ENCODE data around the gene SPATA2L. TPM values are rescaled to one million over a fixed set of nuclear protein-coding genes. Genes with fewer than 3 reads are reported as not detected.
"Not testable (repeated sequence)": the region's sequence is repeated elsewhere in the genome, so short reads cannot be mapped to it uniquely, and the experiment has no call there.

Gene SPATA2L
- total RNA-seq, 1 experiment from 2014 or later: 10.9 TPM

DNA sequence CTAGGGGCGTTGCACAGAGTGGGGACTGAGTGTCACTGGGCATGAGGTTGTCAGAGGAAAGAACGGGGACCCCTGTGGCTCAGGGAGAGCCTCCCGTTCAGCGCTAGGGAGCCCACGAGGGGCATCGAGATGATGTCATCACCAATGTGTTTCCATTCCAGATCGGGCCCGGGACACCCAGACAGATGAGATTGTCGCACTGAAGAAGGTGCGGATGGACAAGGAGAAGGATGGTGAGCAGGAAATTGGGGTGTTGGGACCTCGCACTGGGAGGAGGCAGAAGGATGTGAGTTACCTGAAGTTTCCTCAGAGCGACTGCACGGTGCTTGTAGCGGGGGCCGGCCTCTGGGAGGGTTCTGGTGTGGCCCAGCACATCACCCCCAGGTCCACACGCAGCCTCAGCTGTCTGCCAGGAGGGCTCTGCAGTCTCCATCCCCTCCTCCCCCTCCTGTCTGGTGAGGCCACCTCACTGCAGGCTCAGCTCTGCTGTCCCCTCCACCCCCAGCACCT, 11.1 kb downstream of the SPATA2L start:
- no peak for DNase-seq (ENCODE audit: low read depth)

GRCh38 chr16:89689621-89690020, 11.9 kb downstream of the SPATA2L start:
- not testable (repeated sequence) for DNase-seq (ENCODE audit: low read depth)

DNA sequence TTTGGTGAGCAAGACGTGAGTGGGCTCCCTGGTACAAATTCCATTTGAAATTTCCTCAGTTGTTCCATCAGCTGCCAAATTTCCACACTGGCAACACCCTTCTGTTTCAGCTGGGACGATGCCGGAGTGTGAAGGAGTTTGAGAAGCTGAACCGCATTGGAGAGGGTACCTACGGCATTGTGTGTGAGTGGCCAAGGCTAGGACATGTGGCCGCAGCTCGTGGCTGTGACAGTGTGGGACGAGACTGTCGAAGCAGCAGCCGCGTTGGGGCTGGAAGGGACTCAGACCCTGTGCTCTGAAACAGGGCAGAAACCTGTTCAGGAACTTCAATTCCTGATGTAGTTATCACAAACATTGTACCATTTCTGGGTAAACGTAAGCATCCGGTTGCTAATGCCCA, 12.4 kb downstream of the SPATA2L start:
- no peak for DNase-seq (ENCODE audit: low read depth)

DNA sequence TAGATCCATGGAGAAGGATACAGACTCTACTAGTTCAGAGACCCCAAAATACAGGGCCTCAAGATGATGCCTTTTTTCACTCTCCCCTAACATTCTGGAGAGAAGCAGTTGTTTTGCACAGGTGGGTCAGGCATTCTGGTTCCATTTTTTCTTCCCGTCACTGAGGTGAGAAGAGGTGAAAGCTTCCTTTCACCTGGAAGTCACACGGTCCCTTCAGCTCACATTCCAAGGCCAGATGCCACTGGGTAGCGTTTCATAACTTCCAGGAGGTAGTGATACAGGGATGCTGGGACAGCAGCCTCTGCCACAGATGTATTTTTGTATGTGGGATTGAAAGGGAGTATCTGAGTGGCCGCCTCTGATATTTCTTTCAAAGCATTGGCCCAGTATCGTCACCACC, 13.1 kb downstream of the SPATA2L start:
- DNase-seq (ENCODE audit: low read depth): no peak

DNA sequence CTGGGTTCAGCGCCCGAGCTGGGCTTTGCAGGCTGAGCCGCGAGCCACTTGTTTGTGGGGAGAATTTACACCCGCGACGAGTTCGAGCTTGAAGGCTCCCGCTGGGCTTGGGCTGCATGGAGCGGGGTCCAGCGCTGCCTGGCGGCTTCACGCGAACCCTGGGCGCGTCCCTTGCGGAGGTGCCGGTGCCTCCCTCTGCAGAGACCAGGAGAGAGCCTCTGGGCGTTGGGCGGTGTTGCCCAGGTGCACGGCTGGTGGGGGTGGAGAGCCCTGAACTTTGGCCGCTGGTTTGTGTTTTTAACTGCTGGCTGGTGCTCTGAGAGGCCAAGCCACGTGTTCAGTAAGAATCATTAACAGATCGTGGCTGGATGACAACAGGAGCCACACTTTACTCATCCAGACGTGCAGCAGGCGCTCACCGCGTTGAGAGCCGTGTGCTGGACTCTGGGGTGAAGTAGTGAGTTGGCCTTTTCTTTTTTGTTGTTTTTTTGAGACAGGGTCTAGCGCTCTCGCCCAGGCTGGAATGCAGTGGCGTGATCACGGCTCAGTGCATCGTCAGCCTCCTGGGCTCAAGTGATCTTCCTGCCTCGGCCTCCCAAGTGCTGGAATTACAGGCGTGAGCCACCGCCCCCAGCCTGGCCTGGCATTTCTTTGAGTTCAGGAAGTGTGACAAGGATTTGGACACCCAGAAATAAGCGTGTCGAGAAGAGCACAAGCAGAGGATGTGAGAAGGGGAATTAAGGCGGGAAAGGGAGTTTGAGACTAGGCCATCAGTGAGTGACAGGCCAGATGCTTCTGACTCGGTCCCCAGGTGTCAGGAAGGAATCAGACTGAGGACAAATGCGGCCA, 14.2 kb downstream of the SPATA2L start:
- DNase-seq (ENCODE audit: low read depth): peak; percentile 60

GRCh38 chr16:89686520-89687091, 14.9 kb downstream of the SPATA2L start, which contains the start of gene CDK10:
Gene CDK10 (plus strand): TSS chr16:89686689. CDS start chr16:89686711, 22 bp downstream.
- DNase-seq (ENCODE audit: low read depth): peak; percentile 87

DNA sequence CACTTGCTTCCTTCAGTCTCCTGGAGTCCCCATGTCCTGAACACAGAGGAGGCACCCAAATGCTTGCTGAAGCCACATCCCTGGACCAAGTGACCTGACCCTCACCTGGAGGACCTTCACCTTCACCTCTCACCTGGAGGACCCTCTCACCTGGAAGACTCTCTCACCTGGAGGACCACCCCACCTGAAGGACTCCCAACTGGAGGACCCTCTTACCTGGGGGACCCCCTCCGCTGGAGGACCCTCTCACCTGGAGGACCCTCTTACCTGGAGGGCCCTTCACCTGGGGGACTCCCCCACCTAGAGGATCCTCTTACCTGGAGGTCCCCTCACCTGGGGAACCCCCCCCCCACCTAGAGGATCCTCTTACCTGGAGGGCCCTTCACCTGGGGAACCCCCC, 15.6 kb downstream of the SPATA2L start:
- DNase-seq (ENCODE audit: low read depth): no peak

- no peak for DNase-seq (ENCODE audit: low read depth)
These were observed 23.2 kb downstream of the SPATA2L start for GRCh38 chr16:89678258-89678657.

DNA sequence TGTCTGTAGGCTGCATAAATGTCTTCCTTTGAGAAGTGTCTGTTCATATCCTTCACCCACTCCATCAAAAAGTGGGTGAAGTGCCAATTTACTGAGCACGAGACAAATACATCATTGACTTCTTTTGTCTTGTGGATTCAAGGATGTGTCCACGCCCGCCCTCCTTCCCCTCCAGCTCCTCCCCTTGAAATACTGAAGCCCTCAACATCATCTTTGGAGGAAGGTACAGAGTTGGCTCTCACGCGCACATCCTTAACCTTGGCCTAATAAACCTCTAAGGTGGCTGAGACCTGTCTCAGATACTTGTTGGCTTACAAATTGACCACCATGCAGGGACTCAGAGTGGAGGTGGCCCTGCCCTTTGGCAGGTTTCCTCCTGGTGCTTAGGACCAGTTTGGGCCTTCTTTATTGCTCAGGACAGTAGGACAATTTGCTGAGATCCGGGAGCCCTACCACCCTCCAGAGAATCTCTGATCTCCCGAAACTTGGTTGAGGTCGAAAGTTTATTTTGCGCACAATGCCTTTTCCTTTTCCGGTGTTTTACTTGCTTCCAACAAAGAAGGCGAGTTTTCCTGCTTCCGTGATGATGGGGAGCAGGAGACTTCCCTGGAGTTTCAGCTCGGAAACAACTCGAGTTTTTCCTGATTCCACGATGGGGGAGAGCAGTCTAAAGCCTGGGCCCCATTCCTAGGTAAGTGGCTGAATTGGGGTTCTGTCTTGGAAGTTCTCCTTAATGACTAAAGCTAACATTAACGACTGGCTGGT, 29.1 kb downstream of the SPATA2L start:
- no peak for DNase-seq (ENCODE audit: low read depth)

DNA sequence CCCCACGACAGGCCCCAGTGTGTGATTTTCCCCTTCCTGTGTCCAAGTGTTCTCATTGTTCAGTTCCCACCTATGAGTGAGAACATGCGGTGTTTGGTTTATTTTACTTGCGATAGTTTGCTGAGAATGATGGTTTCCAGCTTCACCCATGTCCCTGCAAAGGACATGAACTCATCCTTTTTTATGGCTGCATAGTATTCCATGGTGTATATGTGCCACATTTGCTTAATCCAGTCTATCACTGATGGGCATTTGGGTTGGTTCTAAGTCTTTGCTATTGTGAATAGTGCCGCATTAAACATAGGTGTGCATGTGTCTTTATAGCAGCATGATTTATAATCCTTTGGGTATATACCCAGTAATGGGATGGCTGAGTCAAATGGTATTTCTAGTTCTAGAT, 29.9 kb downstream of the SPATA2L start:
- DNase-seq (ENCODE audit: low read depth): not testable (repeated sequence)

- peak; percentile 38 for DNase-seq (ENCODE audit: low read depth)
These were observed 30.7 kb downstream of the SPATA2L start for GRCh38 chr16:89670496-89671431.

GRCh38 chr16:89669755-89670154, 31.8 kb downstream of the SPATA2L start:
- no peak for DNase-seq (ENCODE audit: low read depth)

DNA sequence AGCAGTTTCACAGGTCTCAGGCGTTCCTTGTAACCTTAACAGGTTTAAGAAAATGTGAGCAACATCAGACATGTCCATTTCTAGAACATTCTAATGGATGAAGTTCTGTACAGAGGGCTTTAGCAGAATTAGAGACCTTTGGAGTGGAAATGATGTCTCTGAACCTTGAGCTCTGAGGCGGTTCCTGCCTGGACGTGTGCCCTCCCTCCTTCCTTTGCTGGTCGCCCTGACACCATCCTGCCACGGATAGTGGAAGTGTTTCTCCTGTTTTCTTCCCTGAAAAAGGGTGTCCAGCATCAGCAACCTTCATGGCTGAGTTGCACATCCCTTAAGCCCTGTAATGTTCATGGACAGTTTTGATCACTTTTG, 32.7 kb downstream of the SPATA2L start:
- DNase-seq (ENCODE audit: low read depth): no peak

DNA sequence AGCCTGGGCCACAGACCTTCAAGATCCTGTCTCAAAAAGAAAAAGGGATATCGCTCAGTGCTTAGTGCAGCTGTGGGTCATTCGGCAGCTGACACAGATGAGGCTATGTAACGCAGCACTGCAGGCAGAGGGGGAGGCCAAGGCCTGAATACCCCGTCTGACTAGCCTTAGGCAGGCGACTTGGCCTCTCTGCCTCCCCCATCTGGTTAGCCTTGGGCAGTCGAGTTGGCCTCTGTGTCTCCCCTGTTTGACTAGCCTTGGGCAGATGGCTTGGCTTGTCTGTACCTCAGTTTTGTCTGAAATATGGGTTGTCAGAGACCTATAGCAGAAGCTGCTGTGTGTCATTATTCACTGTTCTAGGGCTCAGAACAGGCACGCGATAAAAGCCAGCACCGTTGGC, 33.9 kb downstream of the SPATA2L start:
- no peak for DNase-seq (ENCODE audit: low read depth)

DNA sequence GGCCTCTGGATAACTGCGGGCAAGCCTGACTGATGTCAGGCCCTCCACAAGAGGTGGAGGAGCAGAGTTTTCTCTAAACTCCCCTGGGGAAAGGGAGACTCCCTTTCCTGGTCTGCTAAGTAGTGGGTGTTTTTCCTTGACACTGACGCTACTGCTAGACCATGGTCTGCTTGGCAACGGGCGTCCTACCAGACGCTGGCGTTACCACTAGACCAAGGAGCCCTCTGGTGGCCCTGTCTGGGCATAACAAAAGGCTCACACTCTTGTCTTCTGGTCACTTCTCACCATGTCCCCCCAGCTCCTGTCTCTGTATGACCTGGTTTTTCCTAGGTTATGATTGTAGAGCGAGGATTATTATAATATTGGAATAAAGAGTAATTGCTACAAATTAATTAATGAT, 34.5 kb downstream of the SPATA2L start:
- not testable (repeated sequence) for DNase-seq (ENCODE audit: low read depth)

- DNase-seq (ENCODE audit: low read depth): not testable (repeated sequence)
These were observed 37.3 kb downstream of the SPATA2L start for GRCh38 chr16:89664238-89664637.

- DNase-seq (ENCODE audit: low read depth): no peak
These were observed 40.3 kb downstream of the SPATA2L start for GRCh38 chr16:89661215-89661614.

DNA sequence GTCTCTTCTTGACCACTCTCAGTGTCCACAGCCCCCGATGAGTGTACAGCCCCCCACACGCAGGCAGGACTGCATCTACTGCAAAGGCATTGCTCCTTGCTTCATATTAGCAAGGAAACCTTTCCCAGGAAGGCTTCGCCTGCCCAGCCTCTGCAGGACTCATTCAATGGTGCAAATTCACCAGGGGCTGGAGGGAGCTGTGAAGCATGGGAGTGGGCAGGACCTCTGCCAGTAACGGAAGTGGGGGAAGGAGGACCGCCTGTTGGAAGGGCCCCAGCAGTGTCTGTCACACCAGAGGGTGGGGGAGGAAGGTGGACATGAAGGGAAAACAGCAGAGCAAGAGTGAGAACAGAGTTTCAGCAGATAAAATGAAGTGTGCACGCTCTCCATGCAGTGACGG, 41.4 kb downstream of the SPATA2L start:
- no peak for DNase-seq (ENCODE audit: low read depth)

DNA sequence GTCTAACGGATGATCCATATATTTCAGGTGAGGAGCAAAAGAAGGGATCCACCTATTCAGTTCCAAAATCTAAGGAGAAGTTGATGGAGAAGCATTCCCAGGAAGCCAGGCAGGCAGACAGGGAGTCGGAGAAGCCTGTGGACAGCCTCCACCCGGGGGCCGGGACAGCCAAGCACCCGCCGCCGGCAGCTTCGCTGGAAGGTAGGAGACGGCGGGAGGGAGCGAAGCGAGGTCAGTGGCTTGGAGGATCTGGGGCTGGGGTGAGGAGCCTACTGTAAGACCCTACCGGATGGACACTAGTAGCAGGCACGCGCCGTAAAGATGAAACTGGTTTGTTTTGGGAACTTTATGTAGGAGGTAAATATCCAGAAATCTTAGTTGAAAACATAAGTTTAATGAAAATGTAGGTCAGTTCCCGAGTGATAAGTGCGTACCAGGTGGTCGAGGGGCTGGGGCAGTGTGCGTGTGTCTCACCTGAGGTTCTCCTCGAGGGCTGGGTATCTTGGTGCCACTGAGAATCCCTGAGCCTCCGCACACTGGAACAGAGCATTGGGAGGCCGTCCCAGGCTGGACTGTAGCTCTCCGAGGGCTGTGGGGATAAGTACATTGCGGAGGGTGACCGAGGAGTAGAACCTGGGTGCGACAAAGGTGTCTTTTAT, 43.2 kb downstream of the SPATA2L start:
- DNase-seq (ENCODE audit: low read depth): peak; percentile 34

- peak; percentile 82 for DNase-seq (ENCODE audit: low read depth)
These were observed 43.9 kb downstream of the SPATA2L start, which contains the start of the genes CHMP1A and SPATA33 for GRCh38 chr16:89657442-89658220. Gene CHMP1A (minus strand): TSS chr16:89657708. CDS start chr16:89657588, 120 bp downstream. Gene SPATA33 (plus strand): TSS chr16:89657836. CDS start chr16:89657912, 76 bp downstream.
